Fibroblast of lung (primary cell): Measurements from ENCODE around the gene TMEM9.

Experiments
- CTCF ChIP-seq, 2 donors: IDR thresholded peaks in 1 of 2; conservative IDR thresholded peaks in 1 of 2; 1 replicate in 1 of 2; 2 replicates in 1 of 2; pipeline ENCODE4 v1.5.1; 2011 to 2012; ENCODE audit warnings: low read length in 2 of 2, control low read depth in 1 of 2, inconsistent platforms in 1 of 2, low read depth in 1 of 2, mild to moderate bottlenecking in 1 of 2
- EZH2 ChIP-seq: IDR thresholded peaks from 2 replicates; pipeline ENCODE4 v1.5.1; 2012; ENCODE audit warnings: low read length, control low read depth, mild to moderate bottlenecking; ENCODE audit errors: missing control alignments

- no peak for TF ChIP-seq CTCF (conservative IDR thresholded peaks at IDR 0.05 in 1 of 2, IDR thresholded peaks at IDR 0.05 in 1 of 2; ENCODE audit: low read depth in 1 of 2, low read length in 2 of 2)
- no peak for TF ChIP-seq EZH2
These were observed 64.7 kb downstream of the TMEM9 start for GRCh38 chr1:201089596-201089995.
